Retinal pigment epithelial cell (primary cell): Measurements from ENCODE around the gene BMPR1B.

Source experiments
- DNase-seq: peaks from one replicate; pipeline ENCODE4 v3.0.0-alpha.2; 2010; ENCODE audit warnings: low read depth
- H3K4me3 ChIP-seq: 2 replicates; pipeline ENCODE4 v1.5.1; 2011; ENCODE audit warnings: mild to moderate bottlenecking, low read length, control low read depth, moderate library complexity
- TF ChIP-seq, protein P1 (sequence below): conservative IDR thresholded peaks from 2 replicates; pipeline ENCODE4 v1.5.1; 2011; ENCODE audit warnings: low read depth, low read length, control low read depth, inconsistent platforms

Gene BMPR1B

DNA sequence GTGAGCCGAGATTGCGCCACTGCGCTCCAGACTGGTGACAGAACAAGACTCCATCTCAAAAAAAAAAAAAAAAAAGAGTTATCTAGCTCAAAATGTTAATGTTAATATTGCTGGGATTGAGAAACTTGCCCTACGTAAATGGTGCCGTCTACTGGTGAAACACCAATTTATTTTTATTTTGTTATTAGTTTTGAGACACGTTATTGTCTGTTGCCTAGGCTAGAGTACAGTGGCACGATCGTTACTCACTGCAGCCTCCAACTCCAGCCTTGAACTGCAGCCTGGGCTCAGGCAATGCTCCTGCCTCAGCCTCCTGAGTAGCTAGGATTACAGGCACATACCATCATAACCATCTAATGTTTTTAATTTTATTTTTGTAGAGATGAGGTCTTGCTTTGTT, 262.8 kb downstream of the BMPR1B start:
- TF ChIP-seq, protein P1, sequence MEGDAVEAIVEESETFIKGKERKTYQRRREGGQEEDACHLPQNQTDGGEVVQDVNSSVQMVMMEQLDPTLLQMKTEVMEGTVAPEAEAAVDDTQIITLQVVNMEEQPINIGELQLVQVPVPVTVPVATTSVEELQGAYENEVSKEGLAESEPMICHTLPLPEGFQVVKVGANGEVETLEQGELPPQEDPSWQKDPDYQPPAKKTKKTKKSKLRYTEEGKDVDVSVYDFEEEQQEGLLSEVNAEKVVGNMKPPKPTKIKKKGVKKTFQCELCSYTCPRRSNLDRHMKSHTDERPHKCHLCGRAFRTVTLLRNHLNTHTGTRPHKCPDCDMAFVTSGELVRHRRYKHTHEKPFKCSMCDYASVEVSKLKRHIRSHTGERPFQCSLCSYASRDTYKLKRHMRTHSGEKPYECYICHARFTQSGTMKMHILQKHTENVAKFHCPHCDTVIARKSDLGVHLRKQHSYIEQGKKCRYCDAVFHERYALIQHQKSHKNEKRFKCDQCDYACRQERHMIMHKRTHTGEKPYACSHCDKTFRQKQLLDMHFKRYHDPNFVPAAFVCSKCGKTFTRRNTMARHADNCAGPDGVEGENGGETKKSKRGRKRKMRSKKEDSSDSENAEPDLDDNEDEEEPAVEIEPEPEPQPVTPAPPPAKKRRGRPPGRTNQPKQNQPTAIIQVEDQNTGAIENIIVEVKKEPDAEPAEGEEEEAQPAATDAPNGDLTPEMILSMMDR = no peak
- H3K4me3 ChIP-seq = no peak overlapping the region
- DNase-seq = no peak

DNA sequence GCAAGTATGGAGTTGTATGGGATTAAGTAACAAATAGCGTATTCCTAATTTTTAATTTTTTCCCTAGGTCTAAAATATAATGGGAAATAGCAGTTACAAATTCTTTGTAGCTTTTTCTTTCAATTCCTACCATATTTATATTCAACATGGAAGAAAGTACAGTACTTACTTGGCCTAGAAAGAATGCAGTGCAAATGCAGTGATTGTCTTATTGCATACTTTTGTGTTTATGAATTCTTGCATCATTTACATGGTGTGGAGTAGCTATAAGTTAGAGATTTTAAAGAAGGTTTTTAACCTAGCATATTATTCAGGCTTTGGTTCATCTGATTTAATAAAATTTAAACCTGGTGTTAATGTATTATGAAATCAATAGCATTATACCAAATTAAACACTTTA, 263.3 kb downstream of the BMPR1B start:
- no peak for DNase-seq
- TF ChIP-seq, protein P1 = no peak
- no peak overlapping the region for H3K4me3 ChIP-seq

DNA sequence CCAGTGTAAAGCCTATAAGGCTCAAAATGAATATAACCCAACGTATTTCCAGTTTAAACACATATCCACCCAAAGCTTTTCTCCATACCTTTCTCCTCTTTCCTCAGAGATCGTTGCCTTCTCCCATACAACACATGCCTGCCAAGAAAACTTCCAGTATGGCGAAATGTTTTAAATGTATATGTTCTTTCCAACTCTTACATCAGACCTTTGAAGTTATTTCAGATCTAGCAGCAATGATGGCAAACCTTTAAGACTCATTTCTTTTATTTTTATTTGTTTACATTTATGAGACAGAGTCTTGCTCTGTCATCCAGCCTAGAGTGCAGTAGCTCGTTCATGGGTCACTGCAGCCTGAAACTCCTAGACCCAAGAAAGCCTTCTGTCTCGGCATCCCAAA, 265.4 kb downstream of the BMPR1B start:
- DNase-seq = no peak
- no peak overlapping the region for H3K4me3 ChIP-seq
- TF ChIP-seq, protein P1 = no peak

DNA sequence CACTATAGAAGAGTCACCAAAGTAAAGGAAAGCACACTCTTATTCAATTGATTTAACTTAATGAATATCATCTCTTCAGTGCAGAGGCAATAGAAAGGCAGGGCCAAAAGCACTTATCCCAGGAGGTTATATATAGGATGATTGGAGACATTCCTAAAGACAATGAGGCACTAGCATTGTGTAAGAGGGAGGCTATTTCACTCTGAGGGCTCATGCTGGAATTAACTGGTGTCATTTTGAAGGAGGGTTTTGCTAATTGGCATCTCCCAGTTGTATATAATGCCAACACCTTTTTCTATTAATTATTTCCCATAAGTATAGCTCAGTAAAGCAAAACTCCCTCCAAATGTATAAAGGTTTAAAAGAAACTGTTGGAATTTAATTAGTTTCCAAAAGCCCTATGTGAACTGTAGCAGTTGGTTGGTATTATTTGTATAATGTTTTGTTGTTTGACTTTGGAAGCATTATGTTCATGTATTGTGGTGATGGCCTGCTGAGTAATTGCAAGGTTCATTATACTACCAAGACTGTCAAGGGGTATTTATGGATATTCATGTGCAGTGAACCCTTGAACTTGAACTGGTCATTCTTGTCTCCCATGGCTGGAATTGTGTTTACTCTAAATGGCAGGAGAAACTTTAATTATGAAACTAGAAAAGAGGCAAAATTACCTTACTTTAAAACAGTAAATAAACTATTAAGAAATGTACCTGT, 270.3 kb downstream of the BMPR1B start:
- no peak overlapping the region for H3K4me3 ChIP-seq
- DNase-seq = no peak
- TF ChIP-seq, protein P1 = no peak

DNA sequence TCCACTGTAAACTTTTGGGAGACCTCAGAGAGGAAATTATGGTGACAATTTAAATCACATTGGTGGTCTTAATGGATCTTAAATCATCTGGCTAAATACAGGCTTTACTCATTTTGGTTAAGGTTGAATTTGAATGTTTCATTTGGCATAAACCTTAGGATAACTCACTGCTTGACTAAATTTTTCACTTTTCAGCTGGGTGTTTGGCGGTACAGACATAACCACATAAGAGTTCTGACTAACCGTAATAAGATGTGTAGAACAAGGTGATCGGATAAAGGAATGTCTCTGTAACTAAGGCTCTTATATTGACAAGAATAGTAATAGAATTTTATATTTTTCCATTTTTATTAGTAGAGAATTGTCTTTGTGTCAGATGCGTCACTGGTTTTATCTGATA, 281.0 kb downstream of the BMPR1B start:
- DNase-seq = no peak
- TF ChIP-seq, protein P1 = no peak

DNA sequence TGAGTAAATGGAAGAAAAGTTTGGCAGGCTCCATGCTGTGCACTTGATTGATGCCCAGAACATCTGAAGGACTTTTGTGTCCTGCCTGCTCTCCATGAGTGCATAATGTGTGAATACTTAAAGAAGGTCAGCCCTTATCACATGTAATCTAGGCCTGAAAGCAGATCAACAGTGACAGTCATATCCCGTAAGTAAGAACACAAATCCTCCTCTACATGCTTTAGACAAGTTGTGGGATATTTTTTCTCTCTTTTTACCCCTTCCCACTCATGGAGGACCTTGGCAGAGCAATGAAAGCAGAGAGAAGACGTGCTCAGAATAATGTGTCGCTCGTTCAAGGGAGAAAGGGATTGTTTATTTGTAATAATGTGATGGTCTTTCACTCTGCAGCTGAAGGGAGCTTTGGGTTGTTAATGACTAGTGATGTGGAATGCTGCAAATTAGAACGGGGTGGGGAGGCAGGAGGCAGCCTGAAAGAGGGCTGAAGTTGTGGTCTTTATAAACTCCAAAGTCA, 286.6 kb downstream of the BMPR1B start:
- TF ChIP-seq, protein P1 = no peak
- no peak for DNase-seq
- no peak overlapping the region for H3K4me3 ChIP-seq

More for the DNA sequence above, 281.0 kb downstream of the BMPR1B start:
- no peak overlapping the region for H3K4me3 ChIP-seq

DNA sequence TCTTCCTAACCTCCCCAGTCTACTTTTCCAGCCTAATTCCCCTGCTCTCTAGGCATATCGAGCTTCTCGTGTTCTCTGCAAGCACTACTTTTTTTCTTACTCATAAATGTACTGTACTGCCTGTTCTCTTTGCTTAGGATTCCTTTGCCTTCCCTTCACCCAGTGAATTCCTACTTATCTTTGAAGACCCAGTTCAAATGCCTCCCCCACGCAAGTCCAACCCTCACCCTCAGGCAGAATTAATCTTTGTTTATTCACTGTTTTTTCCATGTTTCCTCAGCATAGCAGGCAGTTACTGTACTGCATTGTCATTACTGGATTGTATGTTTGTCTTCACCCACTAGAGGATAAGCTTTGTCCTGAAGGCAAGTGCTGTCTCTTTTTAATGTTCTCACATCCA, 287.7 kb downstream of the BMPR1B start:
- H3K4me3 ChIP-seq = no peak overlapping the region
- TF ChIP-seq, protein P1 = no peak
- no peak for DNase-seq
